ES-I3 (cell line): ENCODE results near the gene LDLRAD4.

Experiments used
- H3K36me3 ChIP-seq: 2 replicates; pipeline ENCODE4 v1.6.1; 2013; ENCODE audit warnings: mild to moderate bottlenecking, low read length, control low read depth, moderate library complexity; ENCODE audit not compliant: insufficient read depth
- H3K4me1 ChIP-seq: 2 replicates; pipeline ENCODE4 v1.6.1; 2013; ENCODE audit warnings: mild to moderate bottlenecking, control low read depth, low read length; ENCODE audit not compliant: insufficient read depth
- H3K9ac ChIP-seq: 2 replicates; pipeline ENCODE4 v1.6.1; 2013; ENCODE audit warnings: low read depth, mild to moderate bottlenecking, low read length, moderate library complexity
- H3K9me3 ChIP-seq: 2 replicates; pipeline ENCODE4 v1.6.1; 2013; ENCODE audit warnings: mild to moderate bottlenecking, low read length, moderate library complexity; ENCODE audit not compliant: control insufficient read depth, insufficient read depth

LDLRAD4 gene

GRCh38 chr18:13559754-13560153, 341.2 kb downstream of the LDLRAD4 start:
- H3K4me1 ChIP-seq, result no peaks in the 10 kb centered on the region
- H3K36me3 ChIP-seq, result no peaks in the 10 kb centered on the region
- H3K9me3 ChIP-seq, result no peaks in the 10 kb centered on the region
- no peak overlapping the region for H3K9ac ChIP-seq

GRCh38 chr18:13560306-13560705, 341.7 kb downstream of the LDLRAD4 start:
- Histone ChIP-seq H3K9me3 (no peaks in the 10 kb centered on the region), H3K9ac (no peak overlapping the region), H3K4me1 (no peaks in the 10 kb centered on the region), H3K36me3 (no peaks in the 10 kb centered on the region)

- H3K36me3 ChIP-seq, result no peaks in the 10 kb centered on the region
- no peaks in the 10 kb centered on the region for H3K9me3 ChIP-seq
- no peak overlapping the region for H3K9ac ChIP-seq
- peaks cover 6% of the 10 kb centered on the region for H3K4me1 ChIP-seq
These were observed 344.0 kb downstream of the LDLRAD4 start for GRCh38 chr18:13562494-13563029.

- Histone ChIP-seq H3K36me3 (no peaks in the 10 kb centered on the region), H3K9me3 (no peaks in the 10 kb centered on the region), H3K4me1 (peaks cover 6% of the 10 kb centered on the region), H3K9ac (no peak overlapping the region)
These were observed 344.8 kb downstream of the LDLRAD4 start for GRCh38 chr18:13563390-13563805.

- peaks cover 6% of the 10 kb centered on the region for H3K4me1 ChIP-seq
These were observed 346.0 kb downstream of the LDLRAD4 start for GRCh38 chr18:13564579-13564978.

GRCh38 chr18:13565228-13565627, 346.7 kb downstream of the LDLRAD4 start:
- Histone ChIP-seq H3K9me3 (no peaks in the 10 kb centered on the region), H3K4me1 (peaks cover 6% of the 10 kb centered on the region), H3K36me3 (no peaks in the 10 kb centered on the region), H3K9ac (no peak overlapping the region)

More at GRCh38 chr18:13564579-13564978, 346.0 kb downstream of the LDLRAD4 start:
- Histone ChIP-seq H3K9me3 (no peaks in the 10 kb centered on the region), H3K36me3 (no peaks in the 10 kb centered on the region), H3K9ac (no peak overlapping the region)

GRCh38 chr18:13566941-13567746, 348.6 kb downstream of the LDLRAD4 start:
- Histone ChIP-seq H3K9ac (no peak overlapping the region), H3K4me1 (peaks cover 6% of the 10 kb centered on the region), H3K9me3 (no peaks in the 10 kb centered on the region)

GRCh38 chr18:13568443-13569392, 350.2 kb downstream of the LDLRAD4 start:
- Histone ChIP-seq H3K9me3 (no peaks in the 10 kb centered on the region), H3K9ac (no peak overlapping the region), H3K36me3 (no peaks in the 10 kb centered on the region), H3K4me1 (peaks cover 6% of the 10 kb centered on the region)

More at GRCh38 chr18:13566941-13567746, 348.6 kb downstream of the LDLRAD4 start:
- no peaks in the 10 kb centered on the region for H3K36me3 ChIP-seq

GRCh38 chr18:13570216-13570615, 351.7 kb downstream of the LDLRAD4 start:
- Histone ChIP-seq H3K4me1 (peaks cover 6% of the 10 kb centered on the region), H3K36me3 (no peaks in the 10 kb centered on the region), H3K9me3 (no peaks in the 10 kb centered on the region), H3K9ac (no peak overlapping the region)

GRCh38 chr18:13570856-13571495, 352.4 kb downstream of the LDLRAD4 start:
- H3K9me3 ChIP-seq, result no peaks in the 10 kb centered on the region
- no peaks in the 10 kb centered on the region for H3K36me3 ChIP-seq
- peaks cover 6% of the 10 kb centered on the region for H3K4me1 ChIP-seq
- H3K9ac ChIP-seq, result no peak overlapping the region

GRCh38 chr18:13572148-13572547, 353.6 kb downstream of the LDLRAD4 start:
- Histone ChIP-seq H3K36me3 (no peaks in the 10 kb centered on the region), H3K9me3 (no peaks in the 10 kb centered on the region), H3K4me1 (peaks cover 3% of the 10 kb centered on the region), H3K9ac (no peak overlapping the region)

- Histone ChIP-seq H3K4me1 (no peaks in the 10 kb centered on the region), H3K9ac (no peak overlapping the region), H3K36me3 (no peaks in the 10 kb centered on the region), H3K9me3 (no peaks in the 10 kb centered on the region)
These were observed 354.2 kb downstream of the LDLRAD4 start for GRCh38 chr18:13572721-13573120.

GRCh38 chr18:13573750-13574149, 355.2 kb downstream of the LDLRAD4 start:
- Histone ChIP-seq H3K9ac (no peak overlapping the region), H3K4me1 (no peaks in the 10 kb centered on the region)

GRCh38 chr18:13574355-13574754, 355.8 kb downstream of the LDLRAD4 start:
- H3K36me3 ChIP-seq, result no peaks in the 10 kb centered on the region
- H3K9ac ChIP-seq, result no peak overlapping the region
- no peaks in the 10 kb centered on the region for H3K4me1 ChIP-seq
- no peaks in the 10 kb centered on the region for H3K9me3 ChIP-seq

More at GRCh38 chr18:13573750-13574149, 355.2 kb downstream of the LDLRAD4 start:
- no peaks in the 10 kb centered on the region for H3K36me3 ChIP-seq
- no peaks in the 10 kb centered on the region for H3K9me3 ChIP-seq
